Heart right ventricle (tissue), 16 donors: Measurements from ENCODE around the gene ACAA2. TPM values are rescaled to one million over a fixed set of nuclear protein-coding genes. Genes with fewer than 3 reads are reported as not detected.

Experiments used
- ATAC-seq, 8 donors: fragments of 200-7000 bp; cut with Tn5 transposase; one replicate each; pipeline ENCODE4 v1.9.1; 2020; ENCODE audit warnings: mild to moderate bottlenecking in 8 of 8, moderate library complexity in 8 of 8, moderate number of reproducible peaks in 1 of 8
- DNase-seq, 2 donors: peaks; one replicate each; pipeline ENCODE4 v3.0.0-alpha.2; 2020
- H3K27ac ChIP-seq, 10 donors: fragments of 200-600 bp; sonication (generic) in 2 of 10; one replicate each; pipeline versions ENCODE4 v1.5.0 to v1.8.0; 2020 to 2022; ENCODE audit warnings: mild to moderate bottlenecking in 3 of 10
- H3K27me3 ChIP-seq, 7 donors: fragments of 200-600 bp; one replicate each; pipeline ENCODE4 v1.8.0; 2021 to 2022; ENCODE audit warnings: mild to moderate bottlenecking in 2 of 7
- H3K36me3 ChIP-seq, 9 donors: fragments of 200-600 bp; sonication (generic) in 1 of 9; one replicate each; pipeline versions ENCODE4 v1.5.0 to v1.8.0; 2020 to 2022; ENCODE audit warnings: mild to moderate bottlenecking in 2 of 9
- H3K4me1 ChIP-seq, 9 donors: fragments of 200-600 bp; sonication (generic) in 1 of 9; one replicate each; pipeline versions ENCODE4 v1.5.0 to v1.8.0; 2020 to 2022; ENCODE audit warnings: mild to moderate bottlenecking in 4 of 9
- H3K4me3 ChIP-seq, 10 donors: fragments of 200-600 bp; sonication (generic) in 2 of 10; one replicate each; pipeline versions ENCODE4 v1.5.0 to v1.8.0; 2020 to 2022; ENCODE audit warnings: mild to moderate bottlenecking in 7 of 10, moderate library complexity in 2 of 10
- H3K9me3 ChIP-seq, 11 donors: fragments of 200-600 bp in 10 of 11; sonication (generic) in 2 of 11; one replicate each; pipeline versions ENCODE4 v1.5.0 to v1.8.0; 2013 to 2022; ENCODE audit warnings: mild to moderate bottlenecking in 2 of 11, control low read depth in 1 of 11, moderate library complexity in 1 of 11
- WGBS, 2 donors: extraction: QIAGEN DNeasy Blood & Tissue Kit; methylation state at CpG; one replicate each; pipeline ENCODE4 v1.1.7; 2013; ENCODE audit warnings: inconsistent platforms in 1 of 2; 5-methylcytosine and 5-hydroxymethylcytosine counted together
- intact Hi-C, 10 donors: fragments of 100-400 bp; cut with DNase I; formaldehyde crosslinking; loops; one replicate each; pipeline versions ENCODE4 v1.11.1 to v1.14.2; 2022
- polyA plus RNA-seq, 2 donors: library from polyadenylated mRNA; stranded (reverse); fragments of 200-250 nt; gene quantifications; one replicate each; pipeline ENCODE4 v1.2.3, GENCODE V29; 2013
- total RNA-seq, 10 donors: library from RNA; stranded (reverse); fragmentation: NEBNext Ultra II Directional in 3 of 10; extraction: Animal tissue kit (Norgen Biotek cat#: 25700) in 3 of 10; gene quantifications; one replicate each; pipeline versions ENCODE4 v1.2.1 to v1.2.4, GENCODE V29; 2021 to 2023
- TF ChIP-seq, protein P1 (sequence below), 9 donors: fragments of 200-600 bp; sonication (generic) in 2 of 9; IDR thresholded peaks; one replicate each; pipeline versions ENCODE4 v1.5.0 to v1.8.0; 2021 to 2022; ENCODE audit warnings: antibody characterized with exemption in 9 of 9, mild to moderate bottlenecking in 5 of 9, moderate library complexity in 1 of 9
- donor health status: Arrhythmogenic right ventricular cardiomyopathy.
- donor health status: ischemic (EF 13 %, LVEDD 7.1; RV severe dilation, severe dysfunction).
- donor health status: healthy with polysubstance abuse.
- donor health status: DM: no; HTN: yes; CAD: no.
- donor health status: DM: no; HTN: no; CAD: no.
- donor health status: ischemic (EF 25% LVEDD 6.9; RV normal size, moderate dysfunction).
- donor health status: ischemic (EF 25% LVEDD 5.7; RV mildly dilated, moderate dysfunction).
- donor health status: healthy.
- donor health status: DM: yes; HTN: yes; CAD: no.
- donor health status: Ischemic cardiomyopathy.
- donor health status: ischemic (EF 35%, LVEDD 5.7; RV mildly dilated, moderate dysfunction).
- donor health status: nonischemic (EF 11% LVEDD 7.7; RV severe dilation, severe dysfunction).
- donor health status: DM: yes; HTN: yes; CAD: no.
- donor health status: PGD.
- donor health status: ischemic (EF 29% LVEDD 5.4; RV normal size, mild dysfunction).
- donor health status: nonischemic (EF 23%, LVEDD 6.1; RV moderate dilation, normal function).

Gene ACAA2
- total and polyA plus RNA-seq, 12 donors: 46.7 to 377 (median 247) TPM

DNA sequence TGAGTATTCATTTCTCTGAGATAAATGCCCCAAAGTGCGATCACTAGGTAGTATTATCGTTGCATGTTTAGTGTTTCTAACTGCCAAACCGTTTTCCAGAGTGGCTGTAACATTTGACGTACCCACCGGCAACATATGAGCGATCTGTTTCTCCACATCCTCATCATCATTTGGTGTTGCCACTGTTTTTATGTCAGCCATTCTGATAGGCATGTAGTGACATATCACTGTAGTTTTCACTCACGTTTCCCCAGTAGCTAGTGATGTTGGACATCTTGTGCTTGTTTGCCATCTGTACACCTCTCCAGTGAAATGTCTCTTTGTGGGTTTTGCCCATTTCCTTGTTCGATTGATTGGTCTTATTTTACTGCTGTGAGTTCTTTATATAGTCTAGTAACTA, 63.8 kb downstream of the ACAA2 start:
- Histone ChIP-seq H3K4me3 (no peak overlapping the region), H3K27ac (no peak overlapping the region), H3K27me3 (peaks cover 0 to 24% (median 17%) of the 10 kb centered on the region in 7 donors), H3K9me3 (peaks cover 0 to 3% (median 0%) of the 10 kb centered on the region in 11 donors), H3K4me1 (no peaks in the 10 kb centered on the region), H3K36me3 (no peaks in the 10 kb centered on the region)
- intact Hi-C loops: no loop called here
- ATAC-seq: no peak
- no peak for DNase-seq
- TF ChIP-seq, protein P1, sequence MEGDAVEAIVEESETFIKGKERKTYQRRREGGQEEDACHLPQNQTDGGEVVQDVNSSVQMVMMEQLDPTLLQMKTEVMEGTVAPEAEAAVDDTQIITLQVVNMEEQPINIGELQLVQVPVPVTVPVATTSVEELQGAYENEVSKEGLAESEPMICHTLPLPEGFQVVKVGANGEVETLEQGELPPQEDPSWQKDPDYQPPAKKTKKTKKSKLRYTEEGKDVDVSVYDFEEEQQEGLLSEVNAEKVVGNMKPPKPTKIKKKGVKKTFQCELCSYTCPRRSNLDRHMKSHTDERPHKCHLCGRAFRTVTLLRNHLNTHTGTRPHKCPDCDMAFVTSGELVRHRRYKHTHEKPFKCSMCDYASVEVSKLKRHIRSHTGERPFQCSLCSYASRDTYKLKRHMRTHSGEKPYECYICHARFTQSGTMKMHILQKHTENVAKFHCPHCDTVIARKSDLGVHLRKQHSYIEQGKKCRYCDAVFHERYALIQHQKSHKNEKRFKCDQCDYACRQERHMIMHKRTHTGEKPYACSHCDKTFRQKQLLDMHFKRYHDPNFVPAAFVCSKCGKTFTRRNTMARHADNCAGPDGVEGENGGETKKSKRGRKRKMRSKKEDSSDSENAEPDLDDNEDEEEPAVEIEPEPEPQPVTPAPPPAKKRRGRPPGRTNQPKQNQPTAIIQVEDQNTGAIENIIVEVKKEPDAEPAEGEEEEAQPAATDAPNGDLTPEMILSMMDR (IDR thresholded peaks at IDR 0.05): no peak
- 71 to 79% methylated on average over 8 of the region's 8 CpGs for WGBS, 2 donors

DNA sequence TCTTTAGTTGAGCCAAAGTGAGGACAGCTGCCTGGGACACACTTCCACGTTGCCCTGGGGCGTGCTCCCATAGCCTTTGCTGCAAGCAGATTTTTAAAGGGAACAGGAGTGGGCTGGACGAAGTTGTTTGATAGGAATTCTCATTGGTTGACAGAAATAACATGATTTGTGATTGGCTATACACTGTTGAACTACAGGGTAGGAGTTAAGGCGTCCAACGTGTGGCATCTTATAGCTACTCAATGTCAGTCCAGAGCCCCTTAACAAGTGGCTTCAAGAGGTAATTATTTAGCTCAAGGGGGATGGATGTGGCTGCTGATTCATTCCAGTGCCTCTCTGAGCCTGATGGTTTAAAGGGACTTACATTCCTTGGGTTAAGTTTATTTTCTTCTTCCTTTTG, 65.5 kb downstream of the ACAA2 start:
- DNase-seq: no peak
- Histone ChIP-seq H3K27me3 (peaks cover 0 to 24% (median 12%) of the 10 kb centered on the region in 7 donors), H3K4me1 (no peaks in the 10 kb centered on the region), H3K27ac (no peak overlapping the region), H3K4me3 (no peak overlapping the region), H3K36me3 (no peaks in the 10 kb centered on the region), H3K9me3 (no peaks in the 10 kb centered on the region)
- no peak for ATAC-seq
- TF ChIP-seq, protein P1 (IDR thresholded peaks at IDR 0.05): no peak
- intact Hi-C loops: no loop called here
- WGBS, 2 donors: 44 to 48% methylated on average over 5 of the region's 5 CpGs

DNA sequence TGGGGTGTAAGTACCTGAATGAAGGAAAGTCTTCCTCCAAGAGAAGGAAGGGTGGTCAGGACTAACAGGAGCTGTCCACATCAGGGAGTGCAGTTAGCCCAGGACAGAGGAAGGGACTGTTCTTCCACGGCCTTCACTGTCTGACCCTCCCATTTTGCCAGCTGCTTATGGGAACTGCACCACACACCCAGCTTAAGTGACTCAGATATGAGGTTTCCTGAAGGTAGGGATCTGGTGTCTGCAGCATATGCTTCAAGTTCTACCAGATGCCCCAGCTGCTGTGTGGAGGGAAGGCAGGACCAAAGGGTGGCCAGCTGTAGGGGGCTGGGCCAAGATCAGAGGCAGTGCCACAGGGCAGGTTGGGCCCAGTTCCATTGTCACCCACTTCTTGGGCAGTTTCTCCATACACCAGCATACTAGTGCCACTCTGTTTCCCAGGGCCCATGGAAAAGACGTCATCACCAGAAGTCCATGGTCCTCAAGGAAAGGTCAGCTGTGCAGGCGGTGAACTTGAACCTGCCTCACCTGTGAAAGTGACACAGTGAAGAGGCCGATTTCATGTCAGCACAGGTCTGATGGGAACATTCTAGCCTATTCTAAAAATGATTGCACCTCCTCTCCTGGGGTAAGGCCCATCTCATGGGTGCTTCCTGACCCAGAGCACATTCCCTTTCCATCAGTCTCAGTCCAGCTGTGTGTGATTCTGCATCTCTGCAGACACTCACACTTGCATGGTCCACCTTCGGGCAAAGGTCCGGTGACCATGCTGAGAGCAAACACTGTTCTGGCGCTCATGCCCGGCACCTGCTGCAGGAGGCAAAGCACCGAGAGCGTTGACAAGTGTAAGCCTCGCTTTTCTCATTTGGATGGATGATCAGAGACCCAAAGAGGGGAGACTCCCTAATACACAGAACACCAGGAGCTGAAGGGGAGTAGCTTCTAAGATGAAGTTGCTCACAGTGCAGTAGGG, 68.0 kb downstream of the ACAA2 start:
- Histone ChIP-seq H3K27me3 (peaks cover 0 to 13% (median 7%) of the 10 kb centered on the region in 7 donors), H3K4me3 (no peak overlapping the region), H3K27ac (no peak overlapping the region), H3K4me1 (no peaks in the 10 kb centered on the region), H3K9me3 (no peaks in the 10 kb centered on the region), H3K36me3 (no peaks in the 10 kb centered on the region)
- WGBS, 2 donors: 89 to 91% methylated on average over 11 of the region's 11 CpGs
- TF ChIP-seq, protein P1 (IDR thresholded peaks at IDR 0.05): no peak
- DNase-seq (no peak), ATAC-seq (no peak)
- intact Hi-C loops: no loop called here

DNA sequence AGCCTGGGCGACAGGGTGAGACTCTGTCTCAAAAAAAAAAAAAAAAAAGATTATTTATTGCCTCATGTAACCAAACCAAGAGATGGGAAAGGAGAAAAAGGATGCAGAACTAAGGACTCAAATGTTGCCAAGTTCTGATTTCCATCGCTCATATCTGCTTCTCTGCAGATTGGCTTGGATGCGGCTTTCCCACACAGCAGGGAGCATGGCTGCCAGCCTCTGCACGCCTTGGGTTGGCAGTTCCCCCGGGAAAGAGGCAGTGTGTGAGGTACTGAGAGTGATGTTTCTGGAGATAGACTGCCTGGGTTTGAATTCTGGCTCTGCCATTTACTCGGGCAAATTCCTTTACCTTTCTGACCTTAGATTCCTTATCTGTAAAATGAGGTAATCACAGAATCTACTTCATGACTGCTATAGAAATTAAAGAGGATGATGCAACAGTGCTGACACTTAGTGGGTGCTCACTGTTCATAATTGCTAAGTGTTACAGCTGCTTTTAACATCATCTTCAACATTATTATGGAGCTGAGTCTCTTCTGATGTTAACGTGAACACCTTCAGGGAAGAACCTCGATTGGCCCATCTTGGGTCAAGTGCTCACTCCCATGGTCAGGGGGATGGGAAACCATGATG, 68.8 kb downstream of the ACAA2 start:
- ATAC-seq (no peak), DNase-seq (no peak)
- Histone ChIP-seq H3K27me3 (peaks cover 0 to 15% (median 7%) of the 10 kb centered on the region in 7 donors), H3K27ac (no peak overlapping the region), H3K36me3 (no peaks in the 10 kb centered on the region), H3K9me3 (no peaks in the 10 kb centered on the region), H3K4me1 (no peaks in the 10 kb centered on the region), H3K4me3 (no peak overlapping the region)
- intact Hi-C loops: no loop called here
- TF ChIP-seq, protein P1 (IDR thresholded peaks at IDR 0.05): no peak
- 73 to 79% methylated on average over 8 of the region's 8 CpGs for WGBS, 2 donors
